ENCODE data around the gene THOC2.

DNA sequence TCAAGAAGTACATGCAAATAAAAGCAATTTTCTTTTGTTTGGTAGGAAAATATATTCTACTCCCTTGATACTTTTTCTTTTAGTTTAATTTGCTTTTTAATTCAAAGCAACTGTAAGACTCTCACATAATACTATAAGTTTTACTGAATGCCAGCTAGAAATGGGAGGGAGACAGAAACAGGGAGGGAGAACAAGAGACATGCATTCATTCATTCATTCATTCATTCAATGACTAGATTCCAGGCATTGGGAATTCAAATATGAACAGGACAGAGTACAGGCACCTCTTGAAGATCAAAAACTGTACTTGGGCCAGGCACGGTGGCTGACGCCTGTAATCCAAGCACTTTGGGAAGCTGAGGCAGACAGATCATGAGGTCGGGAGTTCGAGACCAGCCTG lies 85.6 kb downstream of the THOC2 start:
- TF ChIP-seq TAF1 (IDR thresholded peaks at IDR 0.05; ENCODE audit: borderline replicate concordance, insufficient read depth, low read length), result no peak
- no peak for TF ChIP-seq POLR2AphosphoS5 (IDR thresholded peaks at IDR 0.05; ENCODE audit: low read depth, low read length)

Measured in PFSK-1 (cell line).